Ovary (tissue), 9 donors: Measurements from ENCODE around the gene BRAF. TPM values are rescaled to one million over a fixed set of nuclear protein-coding genes. Genes with fewer than 3 reads are reported as not detected.
"Not testable (repeated sequence)": the region's sequence is repeated elsewhere in the genome, so short reads cannot be mapped to it uniquely, and the experiment has no call there.

ENCODE experiments used
- DNase-seq, 5 donors: peaks; one replicate each; pipeline ENCODE4 v3.0.0-alpha.2; 2019 to 2020
- H3K27ac ChIP-seq, 2 donors: fragments of 200-600 bp; one replicate each; pipeline versions ENCODE4 v1.5.1 to v1.8.0; 2019 to 2022
- H3K27me3 ChIP-seq: fragments of 200-600 bp; one replicate; pipeline ENCODE4 v1.8.0; 2022
- H3K36me3 ChIP-seq: fragments of 200-600 bp; sonication (generic); one replicate; pipeline ENCODE4 v1.5.1; 2019
- H3K4me1 ChIP-seq: one replicate; pipeline ENCODE4 v1.8.1; 2013; ENCODE audit warnings: mild to moderate bottlenecking, moderate library complexity; ENCODE audit not compliant: insufficient read depth
- H3K4me3 ChIP-seq: fragments of 200-600 bp; sonication (generic); one replicate; pipeline ENCODE4 v1.5.1; 2017
- H3K9me3 ChIP-seq, 2 donors: fragments of 200-600 bp in 1 of 2; sonication (generic) in 1 of 2; one replicate each; pipeline versions ENCODE4 v1.5.1 to v1.8.1; 2013 to 2019; ENCODE audit warnings: mild to moderate bottlenecking in 1 of 2, moderate library complexity in 1 of 2
- CTCF ChIP-seq, 3 donors: fragments of 450-650 bp in 2 of 3; fragments of 200-600 bp in 1 of 3; IDR thresholded peaks; one replicate each; pipeline versions ENCODE4 v1.5.1 to v1.8.0; 2016 to 2022; ENCODE audit warnings: antibody characterized with exemption in 3 of 3, mild to moderate bottlenecking in 1 of 3
- EP300 ChIP-seq: sonication (generic); formaldehyde crosslinking; IDR thresholded peaks from one replicate; pipeline ENCODE4 v1.6.1; 2017; ENCODE audit warnings: antibody characterized with exemption
- POLR2A ChIP-seq: fragments of 450-650 bp; IDR thresholded peaks from one replicate; pipeline ENCODE4 v1.6.1; 2017; ENCODE audit warnings: antibody characterized with exemption, mild to moderate bottlenecking, moderate library complexity
- WGBS, 3 donors: extraction: QIAGEN DNeasy Blood & Tissue Kit in 1 of 3; methylation state at CpG; one replicate each; pipeline versions ENCODE4 v1.1.5 to v1.1.7; 2013 to 2017; 5-methylcytosine and 5-hydroxymethylcytosine counted together
- intact Hi-C, 4 donors: fragments of 100-400 bp; cut with DNase I; formaldehyde crosslinking; loops; one replicate each; pipeline versions ENCODE4 v1.11.0 to v1.15.1; 2022 to 2023
- polyA plus RNA-seq, 2 donors: library from polyadenylated mRNA; stranded (reverse); fragments of 200-250 nt in 1 of 2; fragments of 350-450 nt in 1 of 2; fragmentation: Illumina TruSeq in 1 of 2; extraction: RNeasy Lipid Tissue Mini Kit (QIAGEN cat#74804) in 1 of 2; gene quantifications; one replicate each; pipeline ENCODE4 v1.2.3, GENCODE V29; 2013 to 2014
- total RNA-seq, 7 donors: library from RNA; depleted of rRNA in 2 of 7; stranded (reverse); fragments of >200 nt in 2 of 7; fragmentation: NEBNext Ultra II Directional in 3 of 7; extraction: Animal tissue kit (Norgen Biotek cat#: 25700) in 3 of 7; gene quantifications; one replicate each; pipeline versions ENCODE4 v1.1.0 to v1.2.4, GENCODE V29; 2016 to 2023
- donor health status: DM: no; HTN: no; CAD: no; lungs with moderate emphysema.
- donor health status: DM: no; HTN: no; CAD: no.
- donor health status: Bipolar disorder and iron deficiency.
- donor health status: DM: yes; HTN: yes; CAD: no.
- donor health status: DM: no; HTN: no; CAD: no.
- donor health status: DM: yes; HTN: yes; CAD: no.

BRAF gene
- total and polyA plus RNA-seq, 9 donors: 8.3 to 52.0 (median 41.2) TPM

DNA sequence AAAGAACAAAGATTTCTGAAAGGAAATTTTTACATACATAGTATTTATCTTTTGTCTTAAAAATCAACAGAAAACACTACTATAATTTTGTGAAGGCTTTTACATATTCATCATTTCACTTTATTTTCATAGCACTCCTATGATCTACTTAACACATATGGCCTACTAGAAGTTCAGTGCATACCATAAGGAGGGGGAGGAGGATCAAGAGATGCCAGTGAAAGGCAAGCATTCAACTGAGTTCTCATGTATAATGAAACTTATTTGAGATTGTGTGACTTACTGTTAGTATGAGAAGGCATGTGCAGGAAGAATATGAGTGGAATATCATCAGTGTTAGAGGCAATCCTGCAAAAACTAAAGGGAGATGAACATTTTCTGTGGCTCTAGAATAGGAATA, 10.6 kb downstream of the BRAF start:
- peaks cover under 1% of the 10 kb centered on the region for H3K4me1 ChIP-seq
- TF ChIP-seq POLR2A: no peak
- no peak for TF ChIP-seq CTCF (IDR thresholded peaks at IDR 0.05)
- no peak for TF ChIP-seq EP300

DNA sequence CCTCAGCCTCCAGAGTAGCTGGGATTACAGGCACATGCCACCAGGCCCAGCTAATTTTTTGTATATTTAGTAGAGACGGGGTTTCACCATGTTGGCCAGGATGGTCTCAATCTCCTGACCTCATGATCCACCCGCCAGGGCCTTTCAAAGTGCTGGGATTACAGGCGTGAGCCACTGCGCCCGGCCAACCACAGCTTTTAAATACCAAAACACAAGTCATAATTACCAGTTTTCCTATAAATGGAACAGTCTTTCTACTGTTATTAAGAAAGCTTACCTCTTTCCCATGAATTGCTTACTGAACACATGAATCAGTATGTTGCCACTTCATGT, 11.2 kb downstream of the BRAF start:
- H3K36me3 ChIP-seq, H3K4me3 ChIP-seq: not testable (repeated sequence)

More for the DNA sequence above, 10.6 kb downstream of the BRAF start:
- intact Hi-C loops: no loop called here
- Histone ChIP-seq H3K27ac (no peak overlapping the region), H3K4me3 (no peak overlapping the region), H3K27me3 (no peaks in the 10 kb centered on the region), H3K9me3 (no peaks in the 10 kb centered on the region), H3K36me3 (no peaks in the 10 kb centered on the region)
- DNase-seq: no peak

DNA sequence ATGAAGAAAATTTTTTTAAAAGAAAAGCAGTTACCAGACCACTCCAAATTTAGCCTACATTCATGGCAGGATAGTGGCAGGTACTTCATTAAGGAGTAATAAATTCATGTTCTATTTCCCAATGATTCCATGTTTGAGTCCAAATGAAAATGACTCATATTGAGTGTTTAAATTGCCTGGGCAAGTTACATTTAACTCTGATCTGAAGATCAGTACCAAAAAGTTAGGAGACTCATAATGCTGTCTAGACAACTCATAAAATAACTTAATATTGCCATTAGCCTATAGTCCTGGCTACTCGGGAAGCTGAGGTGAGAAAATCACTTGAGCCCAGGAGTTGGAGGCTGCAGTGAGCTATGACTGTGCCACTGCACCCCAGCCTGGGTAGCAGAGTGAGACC, 13.0 kb downstream of the BRAF start:
- no peaks in the 10 kb centered on the region for H3K36me3 ChIP-seq
- peaks cover 2% of the 10 kb centered on the region for H3K4me1 ChIP-seq
- no peak for DNase-seq
- H3K4me3 ChIP-seq: no peak overlapping the region
- 38 to 44% (median 39%) methylated on average over 1 of the region's 1 CpG for WGBS, 3 donors
- no peak overlapping the region for H3K27ac ChIP-seq
- intact Hi-C loops: no loop called here
- no peaks in the 10 kb centered on the region for H3K9me3 ChIP-seq
- no peaks in the 10 kb centered on the region for H3K27me3 ChIP-seq
- TF ChIP-seq EP300 (no peak), POLR2A (no peak), CTCF (IDR thresholded peaks at IDR 0.05) (no peak)

More for the DNA sequence above, 11.2 kb downstream of the BRAF start:
- intact Hi-C loops, H3K4me1 ChIP-seq, H3K27me3 ChIP-seq, H3K9me3 ChIP-seq, DNase-seq, H3K27ac ChIP-seq: not testable (repeated sequence)
- WGBS, 3 donors: 92 to 93% (median 93%) methylated on average over 5 of the region's 5 CpGs

GRCh38 chr7:140909476-140910161, 15.1 kb downstream of the BRAF start:
- H3K9me3 ChIP-seq: no peaks in the 10 kb centered on the region
- no peaks in the 10 kb centered on the region for H3K27me3 ChIP-seq
- DNase-seq: no peak
- no peak overlapping the region for H3K27ac ChIP-seq
- no peak overlapping the region for H3K4me3 ChIP-seq
- H3K36me3 ChIP-seq: no peaks in the 10 kb centered on the region
- 86 to 90% (median 90%) methylated on average over 5 of the region's 5 CpGs for WGBS, 3 donors
- TF ChIP-seq EP300 (no peak), CTCF (IDR thresholded peaks at IDR 0.05) (no peak), POLR2A (no peak)
- H3K4me1 ChIP-seq: peaks cover 2% of the 10 kb centered on the region
- intact Hi-C loops: no loop called here

- DNase-seq: no peak
- Histone ChIP-seq H3K4me1 (peaks cover 2% of the 10 kb centered on the region), H3K27me3 (no peaks in the 10 kb centered on the region), H3K9me3 (no peaks in the 10 kb centered on the region), H3K4me3 (no peak overlapping the region), H3K27ac (no peak overlapping the region), H3K36me3 (no peaks in the 10 kb centered on the region)
- TF ChIP-seq CTCF (IDR thresholded peaks at IDR 0.05) (no peak), EP300 (no peak), POLR2A (no peak)
- WGBS, 3 donors: 52 to 62% (median 57%) methylated on average over 2 of the region's 2 CpGs
- intact Hi-C loops: no loop called here
These were observed 16.4 kb downstream of the BRAF start for GRCh38 chr7:140908361-140908760.
